Stimulated activated CD8-positive, alpha-beta memory T cell treated with anti-CD3 and anti-CD28 coated beads, Interleukin-12 subunit alpha, Interleukin-12 subunit beta, amount 100 ng/mL, for 4 hours (primary cell): ENCODE measurements around the gene WFDC6.
"Not testable (repeated sequence)": the region's sequence is repeated elsewhere in the genome, so short reads cannot be mapped to it uniquely, and the experiment has no call there.

Source experiments
- DNase-seq: peaks from one replicate; pipeline ENCODE4 v3.0.0-alpha.2; 2020; ENCODE audit warnings: low read depth

WFDC6 gene

DNA sequence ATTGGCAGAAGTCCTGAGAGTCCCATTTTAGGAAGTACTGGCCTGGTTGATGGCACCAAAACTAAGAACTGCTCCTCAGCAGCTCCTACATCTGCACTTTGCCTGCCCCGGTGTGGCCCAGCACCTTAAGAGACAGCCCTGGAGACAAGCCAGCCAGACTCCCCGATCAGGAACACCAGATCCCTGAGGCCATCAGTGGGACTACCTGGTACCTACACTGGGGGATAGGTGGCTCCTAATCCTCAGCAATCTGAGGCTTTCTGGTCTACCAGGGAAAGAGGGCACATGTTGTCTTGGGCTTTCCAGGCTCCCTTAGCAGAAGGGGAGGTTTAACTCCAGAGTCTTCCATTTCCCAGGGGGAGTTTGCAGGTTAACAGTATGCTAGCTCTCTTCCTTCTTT is at the start of gene WFDC6:
Gene WFDC6 (minus strand): TSS at position 101 of the 400 bp plus-strand sequence. CDS start 75 bp downstream, at position 26.
- no peak for DNase-seq

DNA sequence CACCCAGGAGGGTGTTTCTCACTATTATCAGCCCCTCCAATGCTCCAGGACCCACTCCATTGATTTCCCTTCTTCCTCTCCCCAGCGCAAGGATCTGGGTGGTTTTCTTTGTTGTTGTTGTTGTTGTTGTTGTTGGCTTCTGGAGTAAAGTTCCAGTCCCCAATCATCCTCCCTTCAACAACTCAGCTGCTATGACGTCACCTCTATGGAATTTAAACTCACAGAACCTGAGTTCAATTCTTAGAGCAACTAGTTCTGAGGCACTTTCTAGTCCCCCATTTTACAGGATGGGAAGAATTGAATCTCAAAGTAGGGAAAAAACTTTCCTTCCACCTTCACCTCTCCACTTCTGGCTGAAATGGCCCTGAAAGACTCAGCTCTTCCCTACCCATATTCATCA is 49.5 kb upstream of the WFDC6 start:
- DNase-seq = no peak

DNA sequence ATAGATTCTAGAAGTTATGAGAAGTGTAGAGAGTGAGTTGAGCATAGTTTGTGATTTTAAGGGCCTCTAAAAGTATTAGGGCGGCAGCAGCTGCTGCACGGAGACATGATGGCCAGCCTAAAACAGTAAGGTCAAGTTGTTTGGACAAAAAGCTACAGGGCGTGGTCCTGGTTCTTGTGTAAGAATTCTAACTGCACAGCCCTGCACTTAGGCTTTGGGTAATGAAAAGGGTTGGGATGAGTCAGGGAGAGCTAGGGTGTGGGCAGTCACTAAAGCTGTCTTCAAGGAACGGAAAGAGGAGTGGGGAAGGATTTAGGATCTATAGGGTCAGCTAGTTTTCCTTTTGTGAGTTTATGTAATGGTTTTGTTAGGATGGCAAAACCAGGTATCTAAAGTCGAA is 46.7 kb upstream of the WFDC6 start:
- not testable (repeated sequence) for DNase-seq

DNA sequence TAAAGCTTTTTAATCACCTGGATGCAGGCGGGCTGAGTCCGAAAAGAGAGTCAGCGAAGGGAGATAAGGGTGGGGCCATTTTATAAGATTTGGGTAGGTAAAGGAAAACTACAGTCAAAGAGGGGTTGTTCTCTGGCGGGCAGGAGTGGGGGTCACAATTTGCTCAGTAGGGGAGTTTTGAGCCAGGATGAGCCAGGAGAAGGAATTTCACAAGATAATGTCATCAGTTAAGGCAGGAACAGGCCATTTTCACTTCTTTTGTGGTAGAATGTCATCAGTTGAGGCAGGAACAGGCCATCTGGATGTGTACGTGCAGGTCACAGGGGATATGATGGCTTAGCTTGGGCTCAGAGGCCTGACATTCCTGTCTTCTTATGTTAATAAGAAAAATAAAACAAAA is 45.0 kb upstream of the WFDC6 start:
- not testable (repeated sequence) for DNase-seq

DNA sequence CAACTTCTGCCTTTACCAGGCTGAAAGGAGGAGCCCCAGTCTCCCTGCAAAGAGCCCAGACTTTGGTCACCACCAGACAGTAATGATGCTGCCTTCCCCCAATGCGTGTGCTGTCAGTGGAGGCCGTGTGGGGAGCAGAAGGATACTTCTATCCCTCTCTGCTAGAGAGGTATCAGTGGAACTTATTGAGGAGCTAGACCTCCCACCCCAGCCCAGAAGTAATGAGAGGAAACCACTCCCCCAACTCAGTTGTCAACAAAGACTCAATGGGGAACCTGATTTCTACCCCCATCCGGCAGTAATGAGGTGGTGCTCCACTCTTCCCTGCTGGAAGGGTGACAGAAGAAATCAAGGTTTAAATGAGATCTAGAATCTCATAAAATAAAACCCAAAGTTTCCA is 44.2 kb upstream of the WFDC6 start:
- DNase-seq = no peak

DNA sequence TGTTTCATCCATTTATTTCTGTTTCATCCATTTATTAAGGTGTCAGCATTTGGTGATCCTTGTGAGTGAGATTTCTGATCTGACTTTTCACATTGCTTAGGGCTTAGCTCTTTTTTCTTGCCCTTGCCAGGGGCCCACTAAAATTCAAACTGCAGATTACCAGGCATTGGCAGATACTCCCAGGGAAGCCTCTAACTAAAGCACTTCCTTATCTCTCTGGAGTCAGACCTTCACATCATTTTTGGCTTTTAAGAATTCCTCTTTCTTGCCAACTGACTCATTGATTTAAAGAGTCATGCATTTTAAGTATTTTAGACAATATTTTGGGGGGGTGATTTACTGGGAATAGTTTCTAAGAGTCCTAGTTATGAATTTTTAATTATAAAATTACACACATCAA is 42.4 kb upstream of the WFDC6 start:
- no peak for DNase-seq

DNA sequence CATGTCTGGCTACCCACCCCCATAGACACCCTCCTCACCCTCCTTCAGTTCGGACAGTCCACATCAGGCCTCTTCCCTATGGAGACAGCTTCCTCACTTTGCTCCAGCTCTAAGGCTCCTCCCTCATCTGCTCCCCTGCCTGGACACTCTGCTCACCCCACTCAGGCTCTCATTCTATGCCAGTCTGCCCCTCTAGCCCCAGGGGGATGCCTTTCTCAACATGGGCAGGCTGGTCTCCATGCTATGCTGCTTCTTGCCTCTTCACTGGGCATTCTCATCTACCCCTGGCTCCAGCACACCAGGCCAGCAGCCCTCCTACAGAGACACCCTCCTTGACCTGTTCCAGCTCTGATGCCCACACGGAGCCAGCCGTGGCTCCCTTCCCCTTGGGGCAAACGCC is 39.9 kb upstream of the WFDC6 start, which contains the start of gene WFDC8:
Gene WFDC8 (minus strand): TSS at position 101 of the 400 bp plus-strand sequence. CDS start 37 bp downstream, at position 64.
- DNase-seq = no peak

DNA sequence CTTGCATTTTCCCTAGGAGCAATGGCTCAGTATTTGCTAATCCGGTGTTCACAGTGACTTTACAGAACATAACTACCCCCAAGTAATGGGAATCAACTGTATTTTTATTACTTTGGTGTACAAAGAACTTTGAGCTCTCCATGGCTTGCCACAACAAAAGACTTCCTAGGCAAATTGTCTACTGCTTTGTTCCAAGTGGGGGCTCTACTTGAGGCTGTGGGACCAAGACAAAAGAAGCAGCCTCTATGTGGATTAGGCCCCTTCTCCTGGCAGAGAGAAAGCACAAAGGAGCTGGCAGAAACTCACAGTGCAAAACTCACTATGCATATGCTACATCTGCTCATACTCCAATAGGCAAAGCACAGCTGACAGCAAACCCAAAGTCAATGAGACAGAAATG is 38.9 kb upstream of the WFDC6 start:
- DNase-seq = no peak

DNA sequence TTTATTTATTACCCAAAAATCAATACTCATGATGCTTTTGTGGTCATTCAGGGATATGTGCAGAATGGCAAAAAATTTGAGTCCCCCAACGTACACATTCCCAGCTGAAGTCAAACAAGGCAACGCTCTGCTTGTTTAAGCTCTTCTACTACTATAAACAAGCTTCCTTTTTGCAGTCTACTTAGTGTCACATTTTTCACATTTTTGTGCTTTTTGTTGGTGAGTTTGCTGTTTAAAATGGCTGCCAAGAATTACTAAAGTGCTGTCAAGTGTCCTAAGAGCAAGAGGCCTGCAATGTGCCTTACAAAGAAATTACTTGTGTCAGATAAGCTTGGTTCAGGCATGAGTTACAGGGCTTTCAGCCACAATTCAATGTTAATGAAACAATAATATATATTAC is 37.7 kb upstream of the WFDC6 start:
- DNase-seq = no peak

DNA sequence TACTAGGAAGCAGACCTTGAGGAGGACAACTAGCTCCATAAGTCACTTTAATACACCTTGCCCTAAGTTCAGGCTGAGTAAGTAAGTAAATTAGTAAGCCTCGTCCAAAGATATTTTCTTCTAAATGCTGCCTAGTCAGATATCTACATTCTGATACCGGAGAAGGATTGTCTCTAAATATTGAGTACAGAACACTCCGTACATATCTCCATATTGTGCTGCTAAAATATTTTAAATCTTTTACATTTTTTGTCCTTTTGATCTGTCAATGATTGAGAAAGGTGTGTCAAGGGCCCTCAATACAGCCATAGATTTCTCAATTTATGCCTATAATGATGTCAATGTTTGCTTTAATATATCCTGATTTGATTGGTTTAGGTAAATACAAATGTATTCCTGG is 36.6 kb upstream of the WFDC6 start:
- no peak for DNase-seq

DNA sequence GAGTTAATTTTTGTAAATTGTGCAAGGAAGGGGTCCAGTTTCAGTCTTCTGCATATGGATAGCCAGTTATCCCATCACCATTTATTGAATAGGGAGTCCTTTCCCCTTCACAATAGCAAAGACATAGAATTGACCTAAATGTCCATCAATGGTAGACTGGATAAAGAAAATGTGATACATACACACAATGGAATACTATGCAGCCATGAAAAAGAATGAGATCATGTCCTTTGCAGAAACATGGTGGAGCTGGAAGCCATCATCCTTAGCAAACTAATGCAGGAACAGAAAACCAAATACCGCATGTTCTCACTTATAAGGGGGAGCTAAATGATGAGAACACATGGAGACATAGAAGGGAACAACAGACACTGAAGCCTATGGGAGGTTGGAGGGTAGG is 30.4 kb upstream of the WFDC6 start:
- DNase-seq = not testable (repeated sequence)

DNA sequence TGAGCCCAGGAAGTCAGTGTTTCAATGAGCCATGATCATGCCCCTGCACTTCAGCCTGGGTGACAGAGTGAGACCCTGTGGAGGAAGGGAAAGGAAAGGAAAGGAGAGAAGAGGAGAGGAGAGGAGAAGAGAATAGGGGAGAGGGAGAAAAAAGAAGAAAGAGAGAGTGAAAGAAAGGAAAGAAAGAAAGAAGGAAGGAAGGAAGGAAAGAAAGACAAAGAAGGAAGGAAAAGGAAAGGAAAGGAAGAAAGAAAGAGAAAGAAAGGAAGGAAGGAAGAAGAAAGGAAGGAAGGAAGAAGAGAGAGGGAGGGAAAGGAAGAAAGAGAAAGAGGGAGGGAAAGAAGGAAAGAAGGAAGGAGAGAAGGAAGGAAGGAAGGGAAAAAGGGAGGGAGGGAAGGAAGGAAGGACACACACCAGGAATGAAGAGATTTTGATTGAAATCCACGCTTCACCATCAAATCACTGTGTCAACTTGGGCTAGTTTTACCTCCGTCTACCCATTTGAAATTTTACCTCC is 25.5 kb upstream of the WFDC6 start:
- DNase-seq = no peak

DNA sequence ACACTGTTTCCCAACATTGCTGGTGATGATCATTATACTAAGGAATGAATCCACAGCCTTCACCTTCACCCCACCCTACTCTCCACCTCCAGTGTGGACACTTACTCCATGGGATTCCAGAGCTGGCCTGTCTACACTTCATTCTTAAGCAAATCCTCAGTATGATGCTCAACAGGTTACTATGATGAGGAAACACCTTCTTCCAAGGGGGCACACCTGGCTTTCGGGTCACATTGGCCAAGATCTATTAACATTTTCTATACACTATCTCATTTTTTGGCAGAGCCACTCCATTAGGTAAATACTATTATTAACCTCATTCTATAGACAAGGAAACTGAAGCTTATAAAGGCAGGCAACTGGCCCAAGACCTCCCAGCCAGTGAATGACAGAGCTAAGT is 15.9 kb upstream of the WFDC6 start:
- DNase-seq = no peak

DNA sequence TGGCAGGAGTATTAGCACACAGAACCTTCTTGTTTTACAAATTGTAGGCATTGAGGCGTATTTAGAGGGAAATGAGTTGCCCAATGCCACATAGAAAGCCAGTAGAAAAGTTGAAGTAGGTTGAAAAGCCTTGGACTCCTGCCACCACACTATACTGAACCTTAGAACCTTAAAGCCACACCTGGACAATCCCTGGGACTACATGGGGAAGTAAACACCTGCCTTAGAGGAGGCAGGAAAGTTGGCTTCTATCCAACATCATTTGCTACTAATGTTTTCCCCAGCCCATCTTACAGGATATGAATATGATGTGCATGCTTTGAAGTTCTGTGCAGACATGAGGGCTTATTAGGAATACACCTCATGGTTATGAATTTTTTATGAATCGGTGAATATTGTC is 13.2 kb upstream of the WFDC6 start:
- DNase-seq = no peak

DNA sequence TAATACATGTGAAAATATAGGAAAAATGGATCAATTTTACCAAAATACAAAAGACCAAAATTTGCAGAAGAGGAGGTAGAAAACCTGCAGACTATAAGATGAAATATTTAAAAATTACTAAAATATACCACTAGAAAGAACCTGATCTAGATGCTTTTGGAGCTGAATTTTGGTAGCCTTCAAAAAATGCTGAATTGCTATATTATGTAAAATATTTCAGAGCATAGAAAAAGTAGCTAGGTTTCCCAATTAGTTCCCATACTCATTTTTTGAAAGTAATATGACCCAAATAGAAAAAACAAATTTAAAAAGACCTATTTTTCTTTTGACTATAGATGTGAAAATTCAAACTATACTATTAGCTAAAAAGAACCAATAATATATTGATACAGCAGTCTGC is 11.5 kb upstream of the WFDC6 start:
- DNase-seq = no peak

DNA sequence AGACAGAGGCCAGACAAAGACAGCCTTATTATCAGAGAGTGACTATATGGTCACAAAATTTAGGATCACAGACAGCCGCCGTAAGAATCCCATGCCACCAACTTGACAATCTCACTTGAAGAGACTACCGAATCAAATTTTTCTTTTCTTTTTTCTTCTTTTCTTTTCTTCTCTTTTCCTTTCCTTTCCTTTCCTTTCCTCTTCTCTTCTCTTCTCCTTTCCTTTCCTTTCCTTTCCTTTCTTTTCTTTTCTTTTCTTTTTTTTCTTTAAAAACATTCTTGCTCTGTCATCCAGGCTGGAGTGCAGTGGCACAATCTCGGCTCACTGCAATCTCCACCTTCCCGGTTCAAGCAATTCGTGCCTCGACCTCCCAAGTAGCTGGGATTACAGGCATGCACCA is 9.1 kb upstream of the WFDC6 start:
- no peak for DNase-seq

DNA sequence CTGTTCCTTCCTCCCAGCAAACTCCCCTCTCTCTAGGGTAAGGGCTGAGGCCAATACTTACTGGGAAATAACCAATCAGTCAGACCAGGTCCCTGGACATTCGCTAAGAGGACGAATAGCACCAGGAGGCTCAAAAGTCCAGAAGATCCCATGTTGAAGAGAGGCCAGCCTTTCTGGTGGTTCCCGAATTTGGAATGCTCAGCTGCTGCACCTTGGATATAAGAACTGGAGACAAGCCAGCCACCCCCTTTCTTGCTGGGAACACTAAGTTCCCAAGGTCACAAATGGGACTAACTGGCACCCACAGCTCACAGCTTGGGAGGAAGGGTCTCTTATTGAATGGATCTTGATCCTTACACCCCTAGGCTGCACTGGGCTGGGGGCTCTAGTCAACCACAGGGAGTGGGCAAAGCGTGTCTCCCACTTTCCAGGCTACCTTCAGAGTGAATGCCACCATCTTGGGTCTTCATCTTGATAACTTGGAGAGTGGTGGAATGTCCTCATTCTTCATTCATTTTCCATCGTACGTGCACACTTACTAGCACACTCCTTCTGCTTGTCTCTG is 8.0 kb upstream of the WFDC6 start, which contains the start of gene EPPIN:
Gene EPPIN (minus strand): TSS at position 196 of the 565 bp plus-strand sequence. CDS start 44 bp downstream, at position 152.
- no peak for DNase-seq

DNA sequence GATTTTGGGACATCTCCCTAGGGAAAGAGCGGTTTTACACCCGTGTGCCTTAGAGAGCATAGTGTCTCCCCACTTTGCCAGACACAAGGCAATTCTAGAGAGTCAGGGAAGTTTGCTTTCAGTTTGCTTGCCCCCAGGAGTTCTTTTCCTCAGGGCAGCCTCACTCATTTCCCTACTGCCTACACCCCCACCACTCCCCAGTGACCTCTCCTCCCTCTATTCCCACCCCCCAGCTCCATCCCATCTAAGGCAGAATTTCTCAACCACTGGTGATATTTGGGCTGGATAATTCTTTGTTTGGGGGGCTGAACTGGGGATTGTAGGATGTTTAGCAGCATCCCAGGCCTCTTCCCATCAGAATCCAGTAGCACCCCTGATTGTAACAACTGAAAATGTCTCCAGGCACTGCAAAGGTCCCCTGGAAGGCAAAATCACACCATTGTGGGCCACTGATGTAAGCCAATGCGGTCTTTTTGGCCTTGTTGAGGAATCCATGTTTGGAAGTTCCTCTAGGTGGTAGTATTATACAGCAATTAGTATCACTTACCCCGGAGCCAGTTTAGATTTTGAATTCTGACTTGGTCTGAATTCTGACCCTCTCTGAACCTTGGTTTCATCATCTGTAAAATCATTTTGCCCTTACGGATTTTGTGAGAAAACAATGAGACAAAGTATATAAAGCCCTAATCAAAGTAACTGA is 6.6 kb upstream of the WFDC6 start:
- no peak for DNase-seq

DNA sequence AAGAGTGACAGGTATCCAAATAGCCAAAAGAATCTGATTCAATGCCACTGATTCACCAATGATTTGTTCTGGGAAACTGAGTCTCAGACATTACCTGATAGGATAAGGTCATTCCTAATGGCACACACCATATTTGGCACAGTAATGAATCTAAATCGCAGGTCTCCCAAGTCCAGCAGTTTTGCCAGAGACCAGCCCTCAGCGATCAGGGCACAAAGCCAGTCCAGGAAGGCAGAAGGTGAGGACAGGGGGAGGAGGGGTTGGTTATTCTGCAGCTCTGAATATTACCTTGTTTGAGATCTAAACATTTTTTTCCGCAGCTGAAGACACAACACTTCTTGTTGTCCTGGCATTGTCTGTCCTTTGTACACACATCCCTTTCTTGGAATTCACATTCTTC is 6.1 kb upstream of the WFDC6 start:
- DNase-seq = no peak

DNA sequence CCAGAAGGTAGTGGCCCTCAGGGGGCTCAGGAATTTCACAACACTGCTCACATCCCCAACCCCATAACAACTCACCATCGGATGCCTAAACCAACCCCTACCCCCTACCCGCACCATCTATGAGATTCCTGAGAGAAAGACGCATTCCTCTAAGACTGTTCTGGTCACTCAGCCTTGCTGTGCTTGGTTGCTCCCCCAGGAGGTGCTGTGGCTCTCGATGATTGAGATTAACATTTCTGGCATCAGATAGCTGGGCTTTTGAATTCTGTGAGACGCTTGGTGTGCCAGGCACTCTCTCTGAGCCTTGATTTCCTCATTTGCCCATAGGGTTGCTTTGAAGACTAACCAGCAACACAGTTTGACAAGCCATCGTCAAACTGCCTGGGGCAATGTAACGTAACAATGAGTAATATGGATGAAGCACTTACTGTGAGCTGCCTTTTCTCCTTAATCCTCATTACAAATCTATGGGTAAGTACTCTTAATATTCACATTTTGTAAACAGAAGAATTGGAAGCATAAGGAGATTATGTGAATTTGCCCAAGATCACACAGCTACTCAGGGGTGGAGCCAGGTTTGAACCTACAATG is 978 bp downstream of the WFDC6 start:
- DNase-seq = no peak

DNA sequence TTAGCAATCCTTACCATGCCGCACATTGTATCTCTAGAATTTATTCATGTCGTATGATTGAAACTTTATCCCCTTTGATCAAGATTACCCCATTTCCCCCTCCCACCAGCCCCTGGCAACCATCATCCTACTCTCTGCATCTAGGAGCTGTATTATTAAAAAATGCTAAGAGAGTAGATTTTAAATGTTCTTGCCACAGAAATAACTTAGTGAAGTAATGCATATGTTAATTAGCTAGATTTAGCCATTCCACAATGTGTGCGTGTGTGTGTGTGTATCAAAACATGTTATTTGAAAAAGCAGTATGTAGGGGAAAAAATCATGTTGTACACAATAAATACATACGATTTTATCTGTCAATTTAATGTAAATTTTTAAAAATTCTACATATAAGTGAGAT is 12.0 kb downstream of the WFDC6 start:
- DNase-seq = no peak

DNA sequence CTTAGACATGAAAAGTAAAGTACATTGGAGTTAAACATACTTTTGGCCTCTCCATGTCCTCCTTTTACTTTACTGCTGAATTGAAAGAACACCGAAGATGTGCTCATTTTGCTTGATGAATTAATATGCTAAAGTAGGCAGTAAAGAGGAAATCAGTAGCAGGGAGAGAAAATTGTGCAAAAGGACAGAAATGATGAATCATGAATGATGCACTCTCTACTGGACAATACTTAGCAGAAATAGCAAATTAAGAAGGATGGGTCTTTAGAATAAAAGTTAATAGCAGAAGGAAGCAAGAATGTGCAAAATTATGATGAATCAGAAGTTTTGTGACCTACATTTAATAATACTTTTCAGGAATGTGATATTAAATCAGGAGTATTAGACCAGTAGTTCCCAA is 15.5 kb downstream of the WFDC6 start:
- DNase-seq = no peak

DNA sequence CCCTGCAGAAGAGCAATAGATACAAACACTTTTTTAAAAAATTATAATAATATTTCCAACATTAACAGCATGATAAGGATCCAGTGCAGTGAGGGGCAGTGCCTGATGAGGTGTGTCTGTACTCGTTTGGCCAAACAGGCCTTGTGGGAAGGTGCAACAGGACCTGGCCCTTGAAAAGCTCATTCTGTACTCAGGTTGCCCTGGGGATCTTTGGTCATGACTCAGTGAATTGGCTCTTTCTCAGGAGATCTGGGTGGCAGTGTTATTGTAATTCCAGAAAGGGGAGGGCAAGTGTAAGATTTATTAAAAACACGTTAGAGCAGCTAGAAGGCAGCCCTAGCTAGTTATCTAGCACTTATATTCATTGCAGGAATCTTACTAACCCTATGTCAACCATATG is 21.0 kb downstream of the WFDC6 start:
- no peak for DNase-seq
